ENCODE measurements around the gene HS2ST1.

GRCh38 chr1:86993269-86993985, 79.0 kb downstream of the HS2ST1 start:
- TF ChIP-seq CTCF (IDR thresholded peaks at IDR 0.05) (no peak), POLR2A (IDR thresholded peaks at IDR 0.05) (no peak)

Measured in breast epithelium (tissue), 3 donors.